ENCODE data around the gene KRT37.
"Not testable (repeated sequence)": the region's sequence is repeated elsewhere in the genome, so short reads cannot be mapped to it uniquely, and the experiment has no call there.

The KRT37 gene

GRCh38 chr17:41437254-41437653 lies 12.9 kb upstream of the KRT37 start:
- no peak for TF ChIP-seq CTCF (IDR thresholded peaks at IDR 0.05; ENCODE audit: low read depth, low read length)
- Histone ChIP-seq H3K27me3 (ENCODE audit: insufficient read depth, low read depth, severe bottlenecking) (peaks cover 99% of the 10 kb centered on the region), H3K27ac (no peak overlapping the region), H3K4me3 (ENCODE audit: low read depth, low read length) (no peak overlapping the region), H3K36me3 (no peaks in the 10 kb centered on the region), H3K9me3 (ENCODE audit: severe bottlenecking) (peaks cover 16% of the 10 kb centered on the region)
- DNase-seq = no peak

DNA sequence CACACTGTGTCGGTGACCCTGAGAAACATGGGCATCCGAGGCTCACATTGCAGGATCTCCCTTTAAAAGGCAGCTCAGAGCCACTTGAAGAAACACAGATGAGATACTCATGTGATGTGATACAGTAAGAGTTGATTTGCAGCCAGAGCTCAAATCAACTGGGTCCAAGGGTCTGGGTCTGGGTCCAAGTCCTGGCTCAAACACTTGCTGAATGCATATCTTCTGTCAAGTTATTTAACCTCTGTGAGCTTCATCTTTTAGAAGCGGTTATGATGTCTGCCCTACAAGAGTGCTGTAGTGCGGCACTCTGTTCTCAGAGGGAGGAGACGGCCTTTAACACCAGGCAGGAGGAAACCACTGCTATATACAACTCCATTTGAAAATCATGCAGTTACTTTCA lies 10.0 kb upstream of the KRT37 start:
- no peak for DNase-seq
- Histone ChIP-seq H3K4me3 (ENCODE audit: low read depth, low read length) (no peak overlapping the region), H3K9me3 (ENCODE audit: severe bottlenecking) (peaks cover 10% of the 10 kb centered on the region), H3K36me3 (no peaks in the 10 kb centered on the region), H3K27me3 (ENCODE audit: insufficient read depth, low read depth, severe bottlenecking) (peaks cover 99% of the 10 kb centered on the region), H3K27ac (no peak overlapping the region)
- TF ChIP-seq CTCF (IDR thresholded peaks at IDR 0.05; ENCODE audit: low read depth, low read length) = no peak

DNA sequence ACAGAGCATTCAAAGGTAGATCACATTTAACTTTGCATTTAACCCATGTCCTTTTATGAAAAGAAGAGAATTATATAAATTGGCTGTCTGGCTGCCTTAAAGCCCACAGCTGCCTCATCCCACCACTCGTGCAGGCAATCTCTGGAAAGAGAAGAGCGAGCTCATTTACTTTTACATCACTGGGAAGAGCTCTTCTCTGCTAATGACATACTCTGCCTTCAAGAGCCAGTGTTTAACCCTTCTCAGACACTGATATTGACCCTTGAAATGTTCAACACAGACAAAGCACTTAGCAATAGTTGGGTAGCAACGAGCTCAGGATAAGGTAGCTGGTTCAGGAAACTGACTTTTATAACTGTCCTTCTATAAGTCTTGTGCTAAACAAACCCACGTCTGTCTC lies 9.6 kb upstream of the KRT37 start:
- no peak overlapping the region for H3K4me3 ChIP-seq (ENCODE audit: low read depth, low read length)
- TF ChIP-seq CTCF (IDR thresholded peaks at IDR 0.05; ENCODE audit: low read depth, low read length) = no peak
- no peaks in the 10 kb centered on the region for H3K36me3 ChIP-seq
- peaks cover 10% of the 10 kb centered on the region for H3K9me3 ChIP-seq (ENCODE audit: severe bottlenecking)
- H3K27ac ChIP-seq = no peak overlapping the region
- peaks cover 99% of the 10 kb centered on the region for H3K27me3 ChIP-seq (ENCODE audit: insufficient read depth, low read depth, severe bottlenecking)
- DNase-seq = no peak

- TF ChIP-seq CTCF (IDR thresholded peaks at IDR 0.05; ENCODE audit: low read depth, low read length) = no peak
- no peak overlapping the region for H3K27ac ChIP-seq
- peaks cover 99% of the 10 kb centered on the region for H3K27me3 ChIP-seq (ENCODE audit: insufficient read depth, low read depth, severe bottlenecking)
- H3K9me3 ChIP-seq (ENCODE audit: severe bottlenecking) = peaks cover 10% of the 10 kb centered on the region
- no peak for DNase-seq
- H3K36me3 ChIP-seq = no peaks in the 10 kb centered on the region
- H3K4me3 ChIP-seq (ENCODE audit: low read depth, low read length) = no peak overlapping the region
Measured at GRCh38 chr17:41433586-41433985, 9.2 kb upstream of the KRT37 start.

DNA sequence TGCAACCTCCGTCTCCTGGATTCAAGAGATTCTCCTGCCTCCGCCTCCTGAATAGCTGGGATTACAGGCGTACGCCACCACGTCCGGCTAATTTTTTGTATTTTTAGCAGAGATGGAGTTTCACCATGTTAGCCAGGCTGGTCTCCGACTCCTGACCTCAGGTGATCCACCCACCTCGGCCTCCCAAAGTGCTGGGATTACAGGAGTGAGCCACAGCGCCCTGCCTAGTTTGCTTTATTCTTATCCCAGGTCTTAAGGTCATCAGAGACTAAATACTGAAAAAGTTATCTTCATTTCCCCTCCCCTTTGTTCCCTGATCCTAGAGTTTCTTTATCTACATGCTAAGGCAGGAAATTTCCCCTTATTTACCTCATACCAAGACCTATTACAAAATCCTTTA lies 6.0 kb upstream of the KRT37 start:
- not testable (repeated sequence) for H3K9me3 ChIP-seq (ENCODE audit: severe bottlenecking); H3K4me3 ChIP-seq (ENCODE audit: low read depth, low read length); H3K27ac ChIP-seq; DNase-seq; H3K36me3 ChIP-seq
- peaks cover 99% of the 10 kb centered on the region for H3K27me3 ChIP-seq (ENCODE audit: insufficient read depth, low read depth, severe bottlenecking)

- Histone ChIP-seq H3K9me3 (ENCODE audit: severe bottlenecking) (peaks cover 14% of the 10 kb centered on the region), H3K27me3 (ENCODE audit: insufficient read depth, low read depth, severe bottlenecking) (peaks cover 99% of the 10 kb centered on the region), H3K36me3 (no peaks in the 10 kb centered on the region), H3K27ac (no peak overlapping the region), H3K4me3 (ENCODE audit: low read depth, low read length) (no peak overlapping the region)
- TF ChIP-seq CTCF (IDR thresholded peaks at IDR 0.05; ENCODE audit: low read depth, low read length) = no peak
- no peak for DNase-seq
Measured at GRCh38 chr17:41429667-41430066, 5.3 kb upstream of the KRT37 start.
